Gastroesophageal sphincter (tissue), 4 donors: ENCODE results near the gene TRPC3. TPM values are rescaled to one million over a fixed set of nuclear protein-coding genes. Genes with fewer than 3 reads are reported as not detected.
A peak's percentile ranks its signal among the peaks of the same experiment; 100 is the strongest.

Experiments
- ATAC-seq: fragments of 150-250 bp; one replicate; pipeline ENCODE4 v1.9.1; 2016; ENCODE audit warnings: mild to moderate bottlenecking, moderate library complexity
- H3K27ac ChIP-seq, 4 donors: fragments of 200-600 bp; sonication (generic) in 3 of 4; 1 replicate in 3 of 4; 2 replicates in 1 of 4; pipeline ENCODE4 v1.5.1; 2016 to 2019
- H3K27me3 ChIP-seq: fragments of 200-600 bp; sonication (generic); one replicate; pipeline ENCODE4 v1.5.1; 2019
- H3K36me3 ChIP-seq, 2 donors: fragments of 200-600 bp; sonication (generic); one replicate each; pipeline ENCODE4 v1.5.1; 2019; ENCODE audit warnings: control low read depth in 1 of 2
- H3K4me1 ChIP-seq, 3 donors: fragments of 200-600 bp; sonication (generic); 1 replicate in 2 of 3; 2 replicates in 1 of 3; pipeline ENCODE4 v1.5.1; 2016 to 2019; ENCODE audit warnings: control low read depth in 2 of 3
- H3K4me3 ChIP-seq, 2 donors: fragments of 200-600 bp; sonication (generic); one replicate each; pipeline ENCODE4 v1.5.1; 2019; ENCODE audit warnings: mild to moderate bottlenecking in 1 of 2, moderate library complexity in 1 of 2
- H3K9me3 ChIP-seq, 3 donors: fragments of 200-600 bp; sonication (generic); one replicate each; pipeline ENCODE4 v1.5.1; 2017 to 2019; ENCODE audit warnings: control low read depth in 2 of 3
- EP300 ChIP-seq: sonication (generic); formaldehyde crosslinking; IDR thresholded peaks from one replicate; pipeline ENCODE4 v1.6.1; 2017; ENCODE audit warnings: antibody characterized with exemption, mild to moderate bottlenecking
- POLR2A ChIP-seq, 2 donors: fragments of 450-650 bp; IDR thresholded peaks; one replicate each; pipeline ENCODE4 v1.6.1; 2017; ENCODE audit warnings: antibody characterized with exemption in 2 of 2, mild to moderate bottlenecking in 2 of 2, moderate library complexity in 1 of 2
- POLR2AphosphoS5 ChIP-seq: sonication (generic); formaldehyde crosslinking; IDR thresholded peaks from one replicate; pipeline ENCODE4 v1.6.1; 2017; ENCODE audit warnings: antibody characterized with exemption
- WGBS, 2 donors: methylation state at CpG; one replicate each; pipeline ENCODE4 v1.1.5; 2018; ENCODE audit warnings: low coverage in 1 of 2; 5-methylcytosine and 5-hydroxymethylcytosine counted together
- total RNA-seq, 4 donors: library from RNA; depleted of rRNA; stranded (reverse); fragments of >200 nt; gene quantifications; one replicate each; pipeline ENCODE4 v1.1.0, GENCODE V29; 2016
- TF ChIP-seq, protein P1 (sequence below), 4 experiments: fragments of 200-600 bp in 2 of 4; fragments of 450-650 bp in 2 of 4; sonication (generic) in 1 of 4; IDR thresholded peaks; one replicate each; pipeline ENCODE4 v1.5.1; 2017 to 2019; ENCODE audit warnings: antibody characterized with exemption in 4 of 4, mild to moderate bottlenecking in 2 of 4, moderate library complexity in 2 of 4

TRPC3 gene
- total RNA-seq, 4 donors from 2014 or later, result 0.50 to 8.9 (median 3.3) TPM

DNA sequence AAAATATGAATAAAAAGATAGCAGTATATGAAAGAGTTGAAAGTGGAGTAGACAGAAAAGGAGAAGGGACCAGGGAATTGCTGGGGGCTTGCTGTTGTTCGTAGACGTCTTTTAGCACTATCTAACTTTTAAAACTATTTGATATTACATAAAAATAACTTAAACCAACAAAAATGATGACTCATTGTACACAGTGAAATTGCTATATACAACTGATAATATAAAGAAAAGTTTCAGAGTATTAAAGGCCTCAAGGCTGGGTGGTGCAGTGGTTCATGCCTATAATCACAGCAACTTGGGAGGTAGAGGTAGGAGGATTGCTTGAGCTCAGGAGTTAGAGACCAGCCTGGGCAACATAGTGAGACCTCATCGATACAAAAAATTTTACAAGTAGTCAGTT lies 5.2 kb downstream of the TRPC3 start:
- Histone ChIP-seq H3K27me3 (peaks cover 14% of the 10 kb centered on the region), H3K9me3 (no peaks in the 10 kb centered on the region), H3K4me1 (peaks cover 0 to 16% (median 0%) of the 10 kb centered on the region in 3 donors), H3K27ac (no peak overlapping the region), H3K36me3 (no peaks in the 10 kb centered on the region), H3K4me3 (no peak overlapping the region)
- ATAC-seq, result no peak
- 92 to 93% methylated on average over 3 of the region's 3 CpGs for WGBS, 2 donors
- TF ChIP-seq, protein P1, sequence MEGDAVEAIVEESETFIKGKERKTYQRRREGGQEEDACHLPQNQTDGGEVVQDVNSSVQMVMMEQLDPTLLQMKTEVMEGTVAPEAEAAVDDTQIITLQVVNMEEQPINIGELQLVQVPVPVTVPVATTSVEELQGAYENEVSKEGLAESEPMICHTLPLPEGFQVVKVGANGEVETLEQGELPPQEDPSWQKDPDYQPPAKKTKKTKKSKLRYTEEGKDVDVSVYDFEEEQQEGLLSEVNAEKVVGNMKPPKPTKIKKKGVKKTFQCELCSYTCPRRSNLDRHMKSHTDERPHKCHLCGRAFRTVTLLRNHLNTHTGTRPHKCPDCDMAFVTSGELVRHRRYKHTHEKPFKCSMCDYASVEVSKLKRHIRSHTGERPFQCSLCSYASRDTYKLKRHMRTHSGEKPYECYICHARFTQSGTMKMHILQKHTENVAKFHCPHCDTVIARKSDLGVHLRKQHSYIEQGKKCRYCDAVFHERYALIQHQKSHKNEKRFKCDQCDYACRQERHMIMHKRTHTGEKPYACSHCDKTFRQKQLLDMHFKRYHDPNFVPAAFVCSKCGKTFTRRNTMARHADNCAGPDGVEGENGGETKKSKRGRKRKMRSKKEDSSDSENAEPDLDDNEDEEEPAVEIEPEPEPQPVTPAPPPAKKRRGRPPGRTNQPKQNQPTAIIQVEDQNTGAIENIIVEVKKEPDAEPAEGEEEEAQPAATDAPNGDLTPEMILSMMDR (IDR thresholded peaks at IDR 0.05), result no peak
- TF ChIP-seq POLR2AphosphoS5 (no peak), POLR2A (IDR thresholded peaks at IDR 0.05) (no peak), EP300 (no peak)

DNA sequence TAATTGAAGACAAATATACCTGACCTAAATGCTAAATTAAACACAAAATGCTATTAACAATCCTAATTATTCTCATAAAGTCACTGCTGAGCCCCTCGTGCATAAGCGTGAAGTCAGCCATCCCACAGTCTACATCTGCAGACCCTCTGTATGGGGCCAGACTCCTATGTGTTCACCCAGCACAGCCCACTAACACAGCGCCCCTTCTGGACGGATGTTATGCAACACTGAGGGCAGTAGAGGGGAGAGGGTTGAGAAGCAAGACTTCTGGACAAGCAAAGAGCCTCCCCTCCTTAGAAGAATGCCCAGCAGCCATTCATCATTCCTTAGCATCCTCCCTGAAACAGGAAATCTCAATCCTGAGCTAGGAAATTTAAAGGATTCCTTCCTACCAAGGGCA lies 7.9 kb downstream of the TRPC3 start:
- no peak for ATAC-seq
- Histone ChIP-seq H3K27me3 (peaks cover 4% of the 10 kb centered on the region), H3K4me3 (no peak overlapping the region), H3K27ac (no peak overlapping the region), H3K9me3 (no peaks in the 10 kb centered on the region), H3K4me1 (no peaks in the 10 kb centered on the region), H3K36me3 (no peaks in the 10 kb centered on the region)
- 49 to 75% methylated on average over 2 to 4 of the region's 4 CpGs for WGBS, 2 donors
- TF ChIP-seq POLR2A (IDR thresholded peaks at IDR 0.05), result no peak
- TF ChIP-seq EP300, result no peak
- TF ChIP-seq, protein P1 (IDR thresholded peaks at IDR 0.05), result no peak
- no peak for TF ChIP-seq POLR2AphosphoS5

DNA sequence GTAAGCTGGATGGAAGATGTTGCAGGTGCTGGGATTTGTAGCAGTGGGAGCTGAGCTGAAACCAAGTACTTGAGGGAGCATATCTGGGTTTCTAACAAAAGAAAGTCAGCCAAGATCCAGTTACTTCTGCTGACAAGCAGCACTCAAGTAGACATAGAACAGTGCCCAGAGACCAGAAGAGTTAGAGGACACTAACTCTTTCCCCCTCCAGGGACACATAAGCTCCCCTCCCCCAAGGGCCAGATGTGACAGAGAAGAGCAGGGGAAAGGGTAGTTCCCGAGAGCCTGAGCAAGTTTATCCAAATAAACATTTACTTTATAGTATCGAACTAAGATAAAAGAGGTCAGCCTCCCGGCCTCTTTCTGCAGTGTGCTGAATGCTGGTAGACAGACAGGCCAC lies 12.2 kb downstream of the TRPC3 start:
- no peaks in the 10 kb centered on the region for H3K9me3 ChIP-seq
- H3K27ac ChIP-seq, result no peak overlapping the region
- WGBS, 2 donors, result 26 to 60% methylated on average over 3 of the region's 3 CpGs
- no peak for TF ChIP-seq POLR2AphosphoS5
- TF ChIP-seq, protein P1 (IDR thresholded peaks at IDR 0.05), result no peak
- TF ChIP-seq EP300, result no peak
- TF ChIP-seq POLR2A (IDR thresholded peaks at IDR 0.05), result no peak
- ATAC-seq, result peak; percentile 10
- peaks cover 4% of the 10 kb centered on the region for H3K27me3 ChIP-seq
- no peak overlapping the region for H3K4me3 ChIP-seq
- H3K36me3 ChIP-seq, result no peaks in the 10 kb centered on the region
- H3K4me1 ChIP-seq, result no peaks in the 10 kb centered on the region

DNA sequence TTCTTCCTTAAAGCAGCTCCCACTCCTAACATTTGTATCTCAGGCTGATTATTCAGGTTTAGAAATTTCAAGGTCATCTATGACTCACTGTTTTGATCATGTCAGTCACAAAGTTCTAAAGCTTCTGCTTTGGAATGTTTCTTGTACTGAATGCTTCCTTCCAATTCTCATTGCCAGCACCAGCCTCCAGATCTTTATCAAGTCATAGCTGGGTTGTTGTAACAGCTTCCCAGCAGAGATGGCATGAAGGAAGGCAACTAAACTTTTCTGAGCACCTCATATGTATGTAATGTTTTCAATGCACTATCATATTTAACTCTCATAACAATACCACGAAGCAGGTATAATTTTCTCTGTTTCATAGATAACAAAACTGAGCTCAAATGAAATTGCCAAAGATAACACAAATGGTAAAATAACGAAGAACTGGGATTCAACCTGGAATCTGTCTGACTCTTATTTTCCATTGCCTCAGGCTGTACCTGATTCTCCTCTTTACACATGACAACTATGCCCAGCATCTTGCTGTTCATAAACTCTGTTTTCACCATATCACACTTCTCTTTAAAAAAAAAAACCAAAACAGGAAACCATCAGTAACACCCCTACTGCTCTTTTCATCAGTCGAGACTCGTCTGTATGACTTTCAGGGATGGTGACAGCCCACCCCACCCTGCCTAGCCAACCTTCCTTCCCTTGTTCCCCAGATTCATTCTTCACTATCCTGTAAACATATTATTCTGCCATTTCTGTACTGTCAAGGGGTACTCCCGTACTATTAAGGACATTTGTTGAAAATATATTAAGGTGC lies 13.4 kb downstream of the TRPC3 start:
- WGBS, 2 donors, result 60 to 88% methylated on average over 5 of the region's 5 CpGs

DNA sequence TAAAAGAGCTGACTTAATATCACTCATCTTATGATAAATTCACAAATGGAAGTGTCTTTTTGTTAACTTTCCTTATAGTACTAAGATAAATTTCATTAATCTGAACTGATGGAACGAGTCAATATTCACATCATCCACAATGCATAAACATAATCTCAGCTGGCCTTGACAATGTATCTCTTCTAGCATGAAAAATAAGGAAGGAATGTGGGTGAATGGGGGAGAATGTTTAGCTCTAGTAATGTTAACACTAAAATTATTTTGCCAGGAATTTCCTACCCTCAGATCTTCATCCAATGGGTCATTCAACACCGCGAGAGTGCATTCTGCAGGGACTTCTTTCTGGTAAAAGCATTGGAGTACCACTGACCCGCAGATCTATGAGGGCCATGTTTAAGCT lies 15.8 kb downstream of the TRPC3 start:
- Histone ChIP-seq H3K27me3 (peaks cover 4% of the 10 kb centered on the region), H3K4me1 (no peaks in the 10 kb centered on the region), H3K9me3 (no peaks in the 10 kb centered on the region), H3K36me3 (no peaks in the 10 kb centered on the region), H3K4me3 (no peak overlapping the region), H3K27ac (no peak overlapping the region)
- ATAC-seq, result no peak
- TF ChIP-seq POLR2AphosphoS5, result no peak
- TF ChIP-seq, protein P1 (IDR thresholded peaks at IDR 0.05), result no peak
- TF ChIP-seq EP300, result no peak
- no peak for TF ChIP-seq POLR2A (IDR thresholded peaks at IDR 0.05)
- 57 to 68% methylated on average over 4 of the region's 4 CpGs for WGBS, 2 donors

More for the DNA sequence above, 13.4 kb downstream of the TRPC3 start:
- H3K4me1 ChIP-seq, result no peaks in the 10 kb centered on the region
- no peaks in the 10 kb centered on the region for H3K9me3 ChIP-seq
- H3K27ac ChIP-seq, result no peak overlapping the region
- H3K4me3 ChIP-seq, result no peak overlapping the region
- H3K27me3 ChIP-seq, result peaks cover 4% of the 10 kb centered on the region
- ATAC-seq, result no peak
- TF ChIP-seq POLR2A (IDR thresholded peaks at IDR 0.05), result no peak
- no peaks in the 10 kb centered on the region for H3K36me3 ChIP-seq
